ENCODE measurements around the gene FOXJ1. TPM values are rescaled to one million over a fixed set of nuclear protein-coding genes. Genes with fewer than 3 reads are reported as not detected.

The FOXJ1 gene
- total and polyA plus RNA-seq, 2 of the 13 experiments (the other 11 are each of a cell fraction or from before 2014, with no cell fraction given), result 0.98 to 1.6 TPM

DNA sequence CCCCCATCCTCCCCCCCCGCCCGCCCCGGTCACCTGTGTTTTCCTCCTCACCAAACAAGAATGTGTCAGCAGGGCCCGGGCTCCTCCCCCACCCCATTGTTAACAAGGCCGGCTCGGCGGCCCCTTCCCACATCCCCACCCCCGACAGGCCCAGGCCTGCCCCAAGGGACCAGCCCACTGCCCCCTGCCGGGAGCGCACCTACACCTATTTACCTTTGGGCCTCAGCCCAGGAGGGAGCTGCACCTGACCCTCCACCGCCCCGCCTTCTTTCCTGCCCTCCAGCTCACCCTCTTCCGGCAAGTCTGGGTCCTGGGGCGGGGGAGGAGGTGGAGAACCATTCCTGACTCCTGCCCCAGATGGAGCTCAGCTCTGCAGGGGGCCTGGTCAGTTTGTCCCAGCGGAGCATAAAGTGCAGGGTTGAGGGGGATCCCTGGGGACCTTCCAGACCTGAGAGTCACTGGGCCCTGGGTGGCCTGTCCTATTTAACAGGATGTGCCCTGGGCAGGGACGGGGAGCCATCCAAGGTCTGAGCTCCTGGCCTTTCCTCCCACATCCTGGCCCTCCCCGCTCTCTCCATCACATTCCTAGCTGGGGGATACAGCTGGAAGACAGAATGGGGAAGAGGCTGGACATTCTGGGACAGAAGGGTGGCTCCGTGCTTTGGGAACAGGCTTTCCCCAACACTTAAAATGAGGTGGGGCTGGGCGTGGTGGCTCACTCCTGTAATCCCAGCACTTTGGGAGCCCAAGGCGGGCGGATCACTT, 8.3 kb downstream of the FOXJ1 start (continued):
- TF ChIP-seq, protein P1, sequence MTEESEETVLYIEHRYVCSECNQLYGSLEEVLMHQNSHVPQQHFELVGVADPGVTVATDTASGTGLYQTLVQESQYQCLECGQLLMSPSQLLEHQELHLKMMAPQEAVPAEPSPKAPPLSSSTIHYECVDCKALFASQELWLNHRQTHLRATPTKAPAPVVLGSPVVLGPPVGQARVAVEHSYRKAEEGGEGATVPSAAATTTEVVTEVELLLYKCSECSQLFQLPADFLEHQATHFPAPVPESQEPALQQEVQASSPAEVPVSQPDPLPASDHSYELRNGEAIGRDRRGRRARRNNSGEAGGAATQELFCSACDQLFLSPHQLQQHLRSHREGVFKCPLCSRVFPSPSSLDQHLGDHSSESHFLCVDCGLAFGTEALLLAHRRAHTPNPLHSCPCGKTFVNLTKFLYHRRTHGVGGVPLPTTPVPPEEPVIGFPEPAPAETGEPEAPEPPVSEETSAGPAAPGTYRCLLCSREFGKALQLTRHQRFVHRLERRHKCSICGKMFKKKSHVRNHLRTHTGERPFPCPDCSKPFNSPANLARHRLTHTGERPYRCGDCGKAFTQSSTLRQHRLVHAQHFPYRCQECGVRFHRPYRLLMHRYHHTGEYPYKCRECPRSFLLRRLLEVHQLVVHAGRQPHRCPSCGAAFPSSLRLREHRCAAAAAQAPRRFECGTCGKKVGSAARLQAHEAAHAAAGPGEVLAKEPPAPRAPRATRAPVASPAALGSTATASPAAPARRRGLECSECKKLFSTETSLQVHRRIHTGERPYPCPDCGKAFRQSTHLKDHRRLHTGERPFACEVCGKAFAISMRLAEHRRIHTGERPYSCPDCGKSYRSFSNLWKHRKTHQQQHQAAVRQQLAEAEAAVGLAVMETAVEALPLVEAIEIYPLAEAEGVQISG (CRISPR knock-in tag; IDR thresholded peaks at IDR 0.05), result 0 out of 2 replicates have a peak, but pooled peaks have one; percentile 14
- peak; percentile 71; the same call in 1 of the 2 replicates for TF ChIP-seq ZNF782 (CRISPR knock-in tag; IDR thresholded peaks at IDR 0.05; ENCODE audit: borderline replicate concordance)
- TF ChIP-seq POLR2G (IDR thresholded peaks at IDR 0.05; ENCODE audit: low read depth, low read length), result no peak
- no peak for TF ChIP-seq SSRP1 (CRISPR knock-in tag; IDR thresholded peaks at IDR 0.05)
- no peak for TF ChIP-seq ZNF773 (CRISPR knock-in tag; IDR thresholded peaks at IDR 0.05; ENCODE audit: borderline replicate concordance)
- no peak for TF ChIP-seq ZNF639 (CRISPR knock-in tag; conservative IDR thresholded peaks at IDR 0.05)
- no peak for TF ChIP-seq PLSCR1 (CRISPR knock-in tag; IDR thresholded peaks at IDR 0.05; ENCODE audit: borderline replicate concordance)
- TF ChIP-seq PAX8 (CRISPR knock-in tag; IDR thresholded peaks at IDR 0.05; ENCODE audit: borderline replicate concordance), result no peak
- 0 out of 2 replicates have a peak, but pooled peaks have one; percentile 35 for TF ChIP-seq ZNF580 (CRISPR knock-in tag; IDR thresholded peaks at IDR 0.05; ENCODE audit: borderline replicate concordance, low read depth)
- TF ChIP-seq HNRNPLL (IDR thresholded peaks at IDR 0.05; ENCODE audit: low read depth, low read length, poor library complexity, severe bottlenecking), result peak; percentile 21
- TF ChIP-seq SMARCC2 (IDR thresholded peaks at IDR 0.05), result no peak
- no peak for TF ChIP-seq XRCC5 (optimal IDR thresholded peaks at IDR 0.05; ENCODE audit: low read length)
- no peak for TF ChIP-seq E2F5 (CRISPR knock-in tag; conservative IDR thresholded peaks at IDR 0.05)
- TF ChIP-seq RFX1 (IDR thresholded peaks at IDR 0.05), result no peak
- TF ChIP-seq MEF2D (CRISPR knock-in tag; IDR thresholded peaks at IDR 0.05), result no peak
- no peak for TF ChIP-seq MAFF (IDR thresholded peaks at IDR 0.05; ENCODE audit: low read depth, low read length)
- TF ChIP-seq, protein P2, sequence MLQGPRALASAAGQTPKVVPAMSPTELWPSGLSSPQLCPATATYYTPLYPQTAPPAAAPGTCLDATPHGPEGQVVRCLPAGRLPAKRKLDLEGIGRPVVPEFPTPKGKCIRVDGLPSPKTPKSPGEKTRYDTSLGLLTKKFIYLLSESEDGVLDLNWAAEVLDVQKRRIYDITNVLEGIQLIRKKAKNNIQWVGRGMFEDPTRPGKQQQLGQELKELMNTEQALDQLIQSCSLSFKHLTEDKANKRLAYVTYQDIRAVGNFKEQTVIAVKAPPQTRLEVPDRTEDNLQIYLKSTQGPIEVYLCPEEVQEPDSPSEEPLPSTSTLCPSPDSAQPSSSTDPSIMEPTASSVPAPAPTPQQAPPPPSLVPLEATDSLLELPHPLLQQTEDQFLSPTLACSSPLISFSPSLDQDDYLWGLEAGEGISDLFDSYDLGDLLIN (CRISPR knock-in tag; IDR thresholded peaks at IDR 0.05; ENCODE audit: borderline replicate concordance), result no peak
- peak; percentile 2; the same call in 1 of the 2 replicates for TF ChIP-seq HIVEP1 (CRISPR knock-in tag; IDR thresholded peaks at IDR 0.05)
- TF ChIP-seq BRD4 (CRISPR knock-in tag; IDR thresholded peaks at IDR 0.05), result no peak
- TF ChIP-seq FOXK1 (CRISPR knock-in tag; IDR thresholded peaks at IDR 0.05; ENCODE audit: borderline replicate concordance, low read depth), result no peak
- TF ChIP-seq FOXA3 (CRISPR knock-in tag; IDR thresholded peaks at IDR 0.05), result peak; percentile 56
